Common myeloid progenitor, CD34-positive (primary cell): ENCODE measurements around the gene GALR3.

ENCODE experiments used
- CTCF ChIA-PET: fragments of 350-600 bp; sonication (Branson Sonifier 250); formaldehyde crosslinking; loops from one replicate; lab custom pipeline; 2021; ENCODE audit warnings: antibody characterized with exemption; lab: Charles Lee
- POLR2A ChIA-PET: fragments of 350-600 bp; sonication (Branson Sonifier 250); formaldehyde crosslinking; loops from one replicate; lab custom pipeline; 2021; ENCODE audit warnings: antibody characterized with exemption; lab: Charles Lee
- DNase-seq, 3 donors: peaks; one replicate each; pipeline versions ENCODE4 v3.0.0 to v3.0.0-alpha.2; 2013
- H3K27ac ChIP-seq, 2 experiments: 1 replicate in 1 of 2; 2 replicates in 1 of 2; pipeline ENCODE4 v1.7.0; 2013; ENCODE audit warnings: inconsistent platforms in 2 of 2, low read length in 2 of 2, mild to moderate bottlenecking in 2 of 2, low read depth in 1 of 2, moderate library complexity in 1 of 2; ENCODE audit not compliant: severe bottlenecking in 2 of 2, insufficient read depth in 1 of 2, poor library complexity in 1 of 2
- H3K27me3 ChIP-seq, 5 experiments: replicated peaks in 2 of 5; 1 replicate in 3 of 5; 2 replicates in 2 of 5; pipeline versions ENCODE4 v1.6.1 to v1.7.0; 2013; ENCODE audit warnings: low read length in 4 of 5, mild to moderate bottlenecking in 2 of 5, moderate library complexity in 2 of 5, inconsistent platforms in 1 of 5; ENCODE audit not compliant: insufficient read depth in 5 of 5, control insufficient read depth in 4 of 5
- H3K36me3 ChIP-seq, 4 experiments: 1 replicate in 2 of 4; 2 replicates in 2 of 4; pipeline versions ENCODE4 v1.6.1 to v1.7.0; 2013; ENCODE audit warnings: low read length in 3 of 4, control low read depth in 1 of 4, mild to moderate bottlenecking in 1 of 4; ENCODE audit not compliant: control insufficient read depth in 4 of 4, insufficient read depth in 4 of 4
- H3K4me1 ChIP-seq, 4 experiments: 1 replicate in 3 of 4; 2 replicates in 1 of 4; pipeline versions ENCODE4 v1.6.1 to v1.7.1; 2013; ENCODE audit warnings: low read length in 3 of 4, mild to moderate bottlenecking in 3 of 4, control low read depth in 1 of 4, inconsistent platforms in 1 of 4, moderate library complexity in 1 of 4; ENCODE audit not compliant: control insufficient read depth in 4 of 4, insufficient read depth in 4 of 4; ENCODE audit errors: control extremely low read depth in 1 of 4
- H3K4me3 ChIP-seq, 7 experiments: 1 replicate in 4 of 7; 2 replicates in 3 of 7; pipeline versions ENCODE4 v1.5.1 to v1.7.0; 2013; ENCODE audit warnings: mild to moderate bottlenecking in 7 of 7, low read length in 6 of 7, moderate library complexity in 6 of 7, inconsistent platforms in 2 of 7, low read depth in 2 of 7, control low read depth in 1 of 7; ENCODE audit not compliant: insufficient read depth in 4 of 7, control insufficient read depth in 1 of 7; ENCODE audit errors: extremely low read depth in 1 of 7
- H3K9me3 ChIP-seq, 5 experiments: 1 replicate in 4 of 5; 2 replicates in 1 of 5; pipeline versions ENCODE4 v1.6.1 to v1.7.1; 2013; ENCODE audit warnings: low read length in 4 of 5, mild to moderate bottlenecking in 2 of 5, inconsistent platforms in 1 of 5, low read depth in 1 of 5, moderate library complexity in 1 of 5; ENCODE audit not compliant: control insufficient read depth in 4 of 5, insufficient read depth in 2 of 5; ENCODE audit errors: control extremely low read depth in 1 of 5
- WGBS: methylation state at CpG from one replicate; pipeline ENCODE4 v1.1.5; 2013; ENCODE audit not compliant: insufficient coverage; 5-methylcytosine and 5-hydroxymethylcytosine counted together

GALR3 gene

DNA sequence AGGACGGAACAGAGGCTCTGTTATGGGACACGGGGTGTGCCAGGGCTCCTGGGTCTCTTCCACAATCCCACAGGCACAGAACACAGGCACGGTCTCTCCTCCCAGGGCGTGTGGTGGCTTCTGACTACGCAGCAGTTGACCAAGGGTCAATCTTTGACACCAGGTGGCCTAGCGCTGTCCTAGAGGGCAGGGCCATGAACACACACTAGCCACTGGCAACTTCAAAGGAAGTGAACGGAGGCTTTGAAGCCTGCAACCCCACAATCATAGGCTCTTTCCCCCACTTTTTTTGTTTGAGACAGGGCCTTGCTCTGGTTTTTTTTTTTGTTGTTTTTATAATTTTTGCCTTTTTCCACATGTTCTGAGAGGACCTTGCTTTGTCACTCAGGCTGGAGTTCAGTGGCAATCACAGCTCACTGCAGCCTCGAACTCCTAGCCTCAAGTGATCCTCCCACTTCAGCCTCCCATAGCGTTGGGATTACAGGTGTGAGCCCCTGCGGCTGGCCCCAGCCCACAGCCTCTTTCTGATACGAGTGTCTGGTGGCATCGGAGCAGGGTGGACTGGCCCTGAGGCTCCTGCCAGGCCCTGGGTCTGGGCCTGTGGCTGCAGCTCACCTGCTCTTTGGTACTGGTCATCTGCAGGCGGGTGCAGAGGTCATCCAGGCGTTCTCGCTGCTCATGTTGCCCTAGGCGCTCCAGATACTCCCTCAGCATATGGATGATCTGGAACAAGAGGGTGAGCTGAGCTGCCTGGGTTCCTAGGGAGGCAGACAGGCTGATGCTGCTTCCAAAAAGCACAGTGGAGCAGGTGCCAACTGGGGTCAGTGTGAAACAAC, 9.1 kb downstream of the GALR3 start:
- POLR2A ChIA-PET, result no interaction called here
- peaks cover 9 to 66% (median 47%) of the 10 kb centered on the region in 4 experiments for H3K36me3 ChIP-seq
- CTCF ChIA-PET, result interaction anchor here (1.6 to 4.0 kb wide), 2 partner anchors 12 to 14 kb away, joined by 3 to 20 read pairs; partner anchors contain the start of gene ANKRD54
- no peak for DNase-seq
- no peaks in the 10 kb centered on the region for H3K27me3 ChIP-seq
- H3K4me3 ChIP-seq, result no peak overlapping the region
- H3K4me1 ChIP-seq, result no peaks in the 10 kb centered on the region
- no peaks in the 10 kb centered on the region for H3K9me3 ChIP-seq
- H3K27ac ChIP-seq, result no peak overlapping the region
- WGBS, result 98% methylated on average over 12 of the region's 16 CpGs

DNA sequence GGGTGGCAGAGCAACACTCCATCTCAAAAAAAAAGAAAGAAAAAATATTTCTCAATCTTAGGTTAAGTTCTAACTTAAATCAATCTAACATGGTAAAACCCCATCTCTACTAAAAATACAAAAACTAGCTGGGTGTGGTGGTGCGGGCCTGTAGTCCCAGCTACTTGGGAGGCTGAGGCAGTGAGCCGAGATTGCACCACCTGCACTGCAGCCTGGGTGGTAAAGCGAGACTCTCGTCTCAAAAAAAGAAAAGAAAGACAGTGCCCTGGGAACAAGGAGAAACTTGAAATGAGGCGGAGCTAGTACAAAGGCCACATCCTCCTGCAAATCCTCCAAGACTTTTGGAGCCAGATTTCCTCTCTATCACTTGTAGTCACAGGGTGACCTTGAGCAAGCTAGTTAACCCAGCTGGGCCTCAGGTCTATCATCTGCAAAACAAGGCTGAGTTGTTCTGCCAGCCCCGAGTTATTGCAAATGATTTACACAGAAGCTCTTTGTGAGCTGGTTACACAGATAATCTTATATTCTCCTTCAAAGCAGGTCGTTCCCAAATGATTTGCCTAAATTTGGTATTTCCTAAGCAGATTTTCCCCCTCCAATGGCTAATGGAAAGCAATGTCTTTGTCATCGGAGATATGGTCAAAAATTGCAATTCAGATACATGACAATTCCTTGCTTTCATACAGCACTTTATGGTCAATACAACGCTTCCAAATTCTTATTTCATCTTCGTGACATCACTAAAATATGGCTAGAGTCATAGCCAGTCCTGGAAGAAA, 19.0 kb downstream of the GALR3 start:
- Histone ChIP-seq H3K36me3 (peaks cover 8 to 20% (median 17%) of the 10 kb centered on the region in 4 experiments), H3K9me3 (no peaks in the 10 kb centered on the region), H3K4me3 (peak overlapping the region in 1 of 7 experiments; percentile 83), H3K27ac (no peak overlapping the region), H3K4me1 (peaks cover 5 to 13% (median 9%) of the 10 kb centered on the region in 4 experiments), H3K27me3 (no peaks in the 10 kb centered on the region)
- WGBS, result 97% methylated on average over 9 of the region's 10 CpGs
- ChIA-PET CTCF (interaction anchor here (1.0 to 3.5 kb wide), 5 partner anchors 15 to 88 kb away, joined by 3 to 10 read pairs (median 5); no protein-coding TSS in a partner anchor), POLR2A (no interaction called here)
- no peak for DNase-seq

DNA sequence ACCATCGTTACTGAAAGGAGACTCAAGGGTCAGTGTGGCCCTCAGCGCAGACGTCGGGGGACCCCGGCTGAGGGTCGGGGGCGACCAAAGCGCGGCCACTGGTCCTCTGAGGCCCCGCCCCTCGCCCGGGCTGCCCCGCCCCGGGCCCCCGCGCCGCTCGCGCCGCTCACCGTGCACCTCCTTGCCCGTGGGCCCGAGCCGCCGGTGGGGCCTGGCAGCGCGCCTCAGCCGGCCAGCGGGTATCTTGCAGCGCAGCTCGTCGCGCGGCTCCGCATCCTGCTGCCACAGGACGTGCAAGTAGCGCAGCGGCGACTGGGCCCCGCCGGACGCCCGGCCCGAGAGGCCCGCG, 20.5 kb downstream of the GALR3 start:
- ChIA-PET CTCF (interaction anchor here (0.9 to 3.5 kb wide), 6 partner anchors 12 to 26 kb away, joined by 3 to 10 read pairs (median 5); no protein-coding TSS in a partner anchor), POLR2A (interaction anchor here (0.5 to 1.8 kb wide), 2 partner anchors 26 to 132 kb away, joined by 3 to 7 read pairs; no protein-coding TSS in a partner anchor)
- Histone ChIP-seq H3K27me3 (no peaks in the 10 kb centered on the region), H3K4me3 (peak overlapping the region; percentile 65 to 84 (median 82)), H3K27ac (peak overlapping the region; percentile 79 to 89), H3K36me3 (peaks cover 4 to 11% (median 8%) of the 10 kb centered on the region in 4 experiments), H3K4me1 (peaks cover 5 to 22% (median 14%) of the 10 kb centered on the region in 4 experiments), H3K9me3 (no peaks in the 10 kb centered on the region)
- peak; percentile 67 to 81 (median 71) for DNase-seq
- under 1% methylated on average over 43 of the region's 46 CpGs for WGBS

- peak overlapping the region in 1 of 2 experiments; percentile 89 for H3K27ac ChIP-seq
- POLR2A ChIA-PET, result interaction anchor here (0.6 to 1.8 kb wide), 2 partner anchors 27 to 278 kb away, joined by 3 to 7 read pairs; no protein-coding TSS in a partner anchor
- peak overlapping the region in 6 of 7 experiments; percentile 70 to 84 (median 82) for H3K4me3 ChIP-seq
- H3K9me3 ChIP-seq, result no peaks in the 10 kb centered on the region
- CTCF ChIA-PET, result interaction anchor here (0.7 to 3.5 kb wide), 5 partner anchors 13 to 27 kb away, joined by 3 to 10 read pairs (median 3); no protein-coding TSS in a partner anchor
- H3K36me3 ChIP-seq, result peaks cover under 1 to 3% (median 1%) of the 10 kb centered on the region in 4 experiments
- WGBS, result 100% methylated on average over 1 of the region's 6 CpGs
- H3K4me1 ChIP-seq, result peaks cover 5 to 24% (median 19%) of the 10 kb centered on the region in 4 experiments
- DNase-seq, result no peak
- H3K27me3 ChIP-seq, result no peaks in the 10 kb centered on the region
These were observed 21.7 kb downstream of the GALR3 start for GRCh38 chr22:37844904-37845329.

DNA sequence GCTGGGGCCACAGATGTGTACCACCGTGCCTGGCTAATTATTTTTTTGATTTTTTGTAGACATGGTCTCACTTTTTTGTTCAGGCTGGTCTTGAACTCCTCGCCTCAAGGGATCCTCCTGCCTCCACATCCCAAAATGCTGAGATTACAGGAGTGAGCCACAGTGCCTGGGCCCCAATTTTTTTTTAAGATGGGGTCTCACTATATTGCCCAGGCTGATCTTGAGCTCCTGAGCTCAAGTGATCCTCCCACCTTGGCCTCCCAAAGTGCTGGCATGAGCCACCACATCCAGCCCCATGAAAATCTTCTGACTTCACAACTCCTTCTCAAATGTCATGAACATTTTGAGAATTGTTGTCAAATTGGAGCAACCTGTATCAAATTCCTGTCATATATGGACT, 23.3 kb downstream of the GALR3 start:
- H3K9me3 ChIP-seq, result no peaks in the 10 kb centered on the region
- H3K4me3 ChIP-seq, result no peak overlapping the region
- no peak for DNase-seq
- H3K36me3 ChIP-seq, result peaks cover 0 to 10% (median 3%) of the 10 kb centered on the region in 4 experiments
- peaks cover 5 to 34% (median 25%) of the 10 kb centered on the region in 4 experiments for H3K4me1 ChIP-seq
- no peaks in the 10 kb centered on the region for H3K27me3 ChIP-seq
- ChIA-PET POLR2A (no interaction called here), CTCF (interaction anchor here (2.3 kb wide), 1 partner anchor 15 kb away, joined by 5 read pairs; no protein-coding TSS in a partner anchor)
- H3K27ac ChIP-seq, result no peak overlapping the region
- WGBS, result 100% methylated on average over 1 of the region's 2 CpGs

DNA sequence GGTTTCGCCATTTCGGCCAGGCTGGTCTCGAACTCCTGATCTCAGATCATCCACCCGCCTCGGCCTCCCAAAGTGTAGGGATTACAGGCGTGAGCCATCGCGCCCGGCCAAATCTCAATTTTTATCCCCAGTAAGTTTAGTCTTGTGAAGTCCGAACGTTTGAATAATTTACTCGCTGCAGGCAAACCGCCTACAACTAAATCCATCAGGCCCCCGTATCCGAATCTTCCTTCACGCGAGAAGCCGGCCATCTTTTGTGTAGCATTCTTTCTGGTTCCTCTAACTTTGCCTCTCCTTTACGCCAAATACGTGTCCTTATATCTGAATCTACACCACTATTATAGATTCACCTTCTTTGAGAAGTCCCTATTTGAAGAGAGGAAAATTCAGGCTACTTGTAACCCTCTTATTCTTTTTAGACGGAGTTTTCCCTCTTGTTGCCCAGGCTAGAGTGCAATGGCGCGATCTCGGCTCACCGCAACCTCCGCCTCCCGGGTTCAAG, 25.5 kb downstream of the GALR3 start:
- peak; percentile 34 to 64 (median 56) for DNase-seq
- Histone ChIP-seq H3K36me3 (peaks cover 8 to 32% (median 19%) of the 10 kb centered on the region in 4 experiments), H3K27ac (peak overlapping the region; percentile 86 to 94), H3K27me3 (no peaks in the 10 kb centered on the region), H3K9me3 (no peaks in the 10 kb centered on the region), H3K4me3 (peak overlapping the region; percentile 82 to 95 (median 89)), H3K4me1 (peaks cover 0 to 20% (median 16%) of the 10 kb centered on the region in 4 experiments)
- CTCF ChIA-PET, result interaction anchor here (1.4 to 5.4 kb wide), 3 partner anchors 10 to 31 kb away, joined by 3 to 26 read pairs (median 4); no protein-coding TSS in a partner anchor
- 43% methylated on average over 26 of the region's 27 CpGs for WGBS
- POLR2A ChIA-PET, result no interaction called here
